SK-N-MC (cell line): ENCODE results near the gene TLR5.

Experiments
- EZH2 ChIP-seq: fragments of 200-600 bp; sonication (generic); IDR thresholded peaks from one replicate; pipeline ENCODE4 v1.6.1; 2017; ENCODE audit warnings: antibody characterized with exemption
- POLR2AphosphoS5 ChIP-seq: IDR thresholded peaks from 2 replicates; pipeline ENCODE4 v1.6.1; 2012; ENCODE audit warnings: mild to moderate bottlenecking, low read depth, low read length, borderline replicate concordance

DNA sequence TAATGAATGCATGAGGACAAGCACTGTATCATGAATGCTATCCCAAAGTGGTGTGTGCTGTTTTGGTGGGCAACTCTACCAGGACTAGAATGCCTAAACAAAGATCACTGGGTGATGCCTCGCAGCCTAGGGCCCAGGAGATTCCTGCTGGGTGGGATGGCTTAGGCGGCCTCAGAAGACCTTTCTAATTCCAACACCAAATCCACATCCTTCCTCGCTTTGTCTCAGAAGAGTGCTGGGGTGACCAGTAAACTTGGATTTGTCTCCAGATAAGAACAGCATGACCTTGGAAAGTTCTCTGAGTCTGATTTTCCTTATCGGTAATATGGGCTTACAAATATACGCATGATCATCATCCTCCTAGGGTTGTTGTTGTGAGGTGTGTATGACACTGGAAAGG is 76.6 kb downstream of the TLR5 start:
- TF ChIP-seq POLR2AphosphoS5, result no peak
- TF ChIP-seq EZH2, result no peak
